A549 (cell line): Measurements from ENCODE around the gene C3orf85.

Experiments used
- CHD2 ChIP-seq: fragments of 150-350 bp; IDR thresholded peaks from 2 replicates; pipeline ENCODE4 v1.6.1; 2014; ENCODE audit warnings: low read length; ENCODE audit not compliant: partially characterized antibody
- ELK1 ChIP-seq: fragments of 150-350 bp; IDR thresholded peaks from 2 replicates; pipeline ENCODE4 v1.6.1; 2014; ENCODE audit warnings: low read depth, mild to moderate bottlenecking, low read length
- FOXS1 ChIP-seq: fragments of 250-450 bp; sonication (Bioruptor Pico); IDR thresholded peaks from 2 replicates; pipeline ENCODE4 v1.5.0; 2020; ENCODE audit warnings: mild to moderate bottlenecking, moderate library complexity
- POLR2A ChIP-seq: IDR thresholded peaks from 2 replicates; pipeline ENCODE4 v1.6.1; 2012; ENCODE audit warnings: mild to moderate bottlenecking, low read length
- RAD21 ChIP-seq, 2 experiments: fragments of >200 bp in 1 of 2; sonication (Bioruptor Twin) in 1 of 2; formaldehyde crosslinking in 1 of 2; IDR thresholded peaks in 1 of 2; conservative IDR thresholded peaks in 1 of 2; 2 replicates in 1 of 2; 3 replicates in 1 of 2; pipeline ENCODE4 v1.6.1; 2012 to 2018; ENCODE audit warnings: inconsistent platforms in 1 of 2
- RCOR1 ChIP-seq: fragments of 150-350 bp; IDR thresholded peaks from 2 replicates; pipeline ENCODE4 v1.6.1; 2014; ENCODE audit warnings: antibody characterized with exemption, low read length, low read depth
- RNF2 ChIP-seq: fragments of 200-600 bp; sonication (generic); IDR thresholded peaks from 2 replicates; pipeline ENCODE4 v1.6.1; 2016; ENCODE audit warnings: low read depth, mild to moderate bottlenecking, antibody characterized with exemption, moderate library complexity, borderline replicate concordance
- TF ChIP-seq, protein P1 (sequence below): fragments of >200 bp; sonication (Bioruptor Twin); formaldehyde crosslinking; IDR thresholded peaks from 3 replicates; pipeline ENCODE4 v1.5.1; 2016

- TF ChIP-seq POLR2A (no peak), FOXS1 (CRISPR knock-in tag) (no peak), RAD21 (conservative IDR thresholded peaks at IDR 0.05 in 1 of 2, IDR thresholded peaks at IDR 0.05 in 1 of 2) (no peak), ELK1 (no peak), RNF2 (no peak), RCOR1 (no peak), CHD2 (no peak)
- TF ChIP-seq, protein P1, sequence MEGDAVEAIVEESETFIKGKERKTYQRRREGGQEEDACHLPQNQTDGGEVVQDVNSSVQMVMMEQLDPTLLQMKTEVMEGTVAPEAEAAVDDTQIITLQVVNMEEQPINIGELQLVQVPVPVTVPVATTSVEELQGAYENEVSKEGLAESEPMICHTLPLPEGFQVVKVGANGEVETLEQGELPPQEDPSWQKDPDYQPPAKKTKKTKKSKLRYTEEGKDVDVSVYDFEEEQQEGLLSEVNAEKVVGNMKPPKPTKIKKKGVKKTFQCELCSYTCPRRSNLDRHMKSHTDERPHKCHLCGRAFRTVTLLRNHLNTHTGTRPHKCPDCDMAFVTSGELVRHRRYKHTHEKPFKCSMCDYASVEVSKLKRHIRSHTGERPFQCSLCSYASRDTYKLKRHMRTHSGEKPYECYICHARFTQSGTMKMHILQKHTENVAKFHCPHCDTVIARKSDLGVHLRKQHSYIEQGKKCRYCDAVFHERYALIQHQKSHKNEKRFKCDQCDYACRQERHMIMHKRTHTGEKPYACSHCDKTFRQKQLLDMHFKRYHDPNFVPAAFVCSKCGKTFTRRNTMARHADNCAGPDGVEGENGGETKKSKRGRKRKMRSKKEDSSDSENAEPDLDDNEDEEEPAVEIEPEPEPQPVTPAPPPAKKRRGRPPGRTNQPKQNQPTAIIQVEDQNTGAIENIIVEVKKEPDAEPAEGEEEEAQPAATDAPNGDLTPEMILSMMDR: no peak
Observed at GRCh38 chr3:109114746-109115145, 21.8 kb upstream of the C3orf85 start.
